Muscle layer of duodenum (tissue), 2 donors: Measurements from ENCODE around the gene MRTFB.

Source experiments
- H3K27ac ChIP-seq: one replicate; pipeline ENCODE4 v1.7.0; 2013; ENCODE audit warnings: mild to moderate bottlenecking, low read length
- H3K27me3 ChIP-seq: one replicate; pipeline ENCODE4 v1.7.0; 2013; ENCODE audit warnings: low read depth, mild to moderate bottlenecking, control low read depth, low read length
- H3K36me3 ChIP-seq, 2 donors: one replicate each; pipeline ENCODE4 v1.7.0; 2013; ENCODE audit warnings: low read length in 2 of 2, control low read depth in 1 of 2, mild to moderate bottlenecking in 1 of 2; ENCODE audit not compliant: insufficient read depth in 2 of 2, control insufficient read depth in 1 of 2
- H3K4me1 ChIP-seq, 2 donors: one replicate each; pipeline ENCODE4 v1.7.0; 2013; ENCODE audit warnings: low read length in 2 of 2, mild to moderate bottlenecking in 2 of 2, control low read depth in 1 of 2, moderate library complexity in 1 of 2; ENCODE audit not compliant: insufficient read depth in 2 of 2, control insufficient read depth in 1 of 2
- H3K4me3 ChIP-seq, 2 donors: one replicate each; pipeline ENCODE4 v1.7.0; 2013; ENCODE audit warnings: low read length in 2 of 2, low read depth in 1 of 2, mild to moderate bottlenecking in 1 of 2
- H3K9me3 ChIP-seq, 2 donors: one replicate each; pipeline ENCODE4 v1.7.0; 2013; ENCODE audit warnings: low read length in 2 of 2, control low read depth in 1 of 2, mild to moderate bottlenecking in 1 of 2; ENCODE audit not compliant: control insufficient read depth in 1 of 2
- donor health status: healthy.

MRTFB gene

DNA sequence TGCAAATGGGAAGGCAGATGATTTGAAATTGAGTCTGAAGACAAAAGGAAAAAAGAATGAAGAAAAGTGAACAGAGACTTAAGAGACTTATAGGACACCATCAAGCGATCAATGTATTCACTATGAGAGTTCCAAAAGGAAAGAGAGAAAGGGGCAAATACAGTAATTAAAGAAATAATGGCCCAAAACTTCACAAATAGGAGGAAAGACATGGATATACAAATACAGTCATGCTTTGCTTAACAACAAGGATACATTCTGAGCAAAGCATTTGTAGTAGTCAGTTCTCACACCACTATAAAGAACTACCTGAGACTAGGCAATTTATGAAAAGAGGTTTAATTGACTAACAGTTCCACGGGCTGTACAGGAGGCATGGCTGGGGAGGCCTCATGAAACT, 152.5 kb downstream of the MRTFB start:
- Histone ChIP-seq H3K36me3 (peaks cover 18 to 45% of the 10 kb centered on the region in 2 donors), H3K4me3 (no peak overlapping the region), H3K4me1 (no peaks in the 10 kb centered on the region), H3K27me3 (no peaks in the 10 kb centered on the region), H3K27ac (no peak overlapping the region), H3K9me3 (no peaks in the 10 kb centered on the region)

DNA sequence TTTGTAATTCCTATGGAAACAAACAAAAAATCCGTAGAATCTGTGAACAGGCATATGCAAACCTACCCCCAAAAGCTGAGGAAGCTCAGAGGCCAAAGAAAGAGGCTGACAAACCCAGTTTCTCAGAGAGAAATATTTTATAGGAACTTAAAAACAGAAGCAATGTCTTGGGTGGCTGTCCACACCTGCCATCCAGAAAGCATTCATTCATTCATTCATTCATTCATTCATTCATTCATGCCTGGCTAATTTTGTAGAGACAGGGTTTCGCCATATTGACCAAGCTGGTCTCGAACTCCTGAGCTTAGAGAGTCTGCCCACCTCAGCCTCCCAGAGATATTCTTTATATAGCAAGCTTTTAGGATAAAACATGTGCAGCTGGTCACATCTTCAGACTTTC, 154.3 kb downstream of the MRTFB start:
- Histone ChIP-seq H3K27ac (no peak overlapping the region), H3K4me3 (no peak overlapping the region), H3K36me3 (peaks cover 4 to 27% of the 10 kb centered on the region in 2 donors), H3K4me1 (no peaks in the 10 kb centered on the region), H3K27me3 (no peaks in the 10 kb centered on the region), H3K9me3 (no peaks in the 10 kb centered on the region)

DNA sequence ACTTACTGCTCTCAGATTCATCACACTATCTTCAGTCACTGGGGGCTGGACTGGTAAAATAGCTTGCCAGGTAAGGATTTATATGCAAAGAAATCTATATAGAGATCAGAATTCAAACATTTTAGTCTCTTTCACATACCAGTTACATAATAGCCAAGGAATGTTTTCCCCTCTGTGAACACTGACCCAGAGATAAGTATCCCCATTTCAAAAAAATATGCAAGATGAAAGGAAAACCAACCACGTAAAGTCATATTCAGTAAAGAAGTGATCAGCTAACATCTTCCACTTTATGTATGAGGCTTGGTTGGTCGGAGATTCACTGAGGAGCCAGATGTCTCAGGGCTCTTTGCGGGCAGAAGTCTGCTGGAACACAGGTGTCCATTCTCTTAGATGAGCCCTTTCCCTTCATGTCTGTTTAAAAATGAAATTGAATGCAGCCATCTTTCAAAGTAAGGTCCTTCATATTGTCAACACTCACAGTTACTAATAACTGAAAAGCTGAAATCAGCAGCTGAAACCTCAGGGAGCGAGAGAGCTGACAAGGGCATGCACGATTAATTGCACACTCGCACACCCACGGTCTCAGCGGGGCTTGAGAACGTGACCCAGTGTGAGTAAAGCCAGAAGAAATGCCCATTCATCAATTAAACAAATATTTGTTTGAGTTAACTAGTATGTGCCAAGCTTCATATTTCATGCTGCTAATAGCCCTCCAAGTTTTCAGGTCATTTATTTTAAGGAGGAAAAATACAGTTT, 161.2 kb downstream of the MRTFB start:
- Histone ChIP-seq H3K4me3 (no peak overlapping the region), H3K27ac (no peak overlapping the region), H3K36me3 (peaks cover 8 to 19% of the 10 kb centered on the region in 2 donors), H3K9me3 (no peaks in the 10 kb centered on the region), H3K4me1 (peaks cover 0 to 10% of the 10 kb centered on the region in 2 donors), H3K27me3 (no peaks in the 10 kb centered on the region)

DNA sequence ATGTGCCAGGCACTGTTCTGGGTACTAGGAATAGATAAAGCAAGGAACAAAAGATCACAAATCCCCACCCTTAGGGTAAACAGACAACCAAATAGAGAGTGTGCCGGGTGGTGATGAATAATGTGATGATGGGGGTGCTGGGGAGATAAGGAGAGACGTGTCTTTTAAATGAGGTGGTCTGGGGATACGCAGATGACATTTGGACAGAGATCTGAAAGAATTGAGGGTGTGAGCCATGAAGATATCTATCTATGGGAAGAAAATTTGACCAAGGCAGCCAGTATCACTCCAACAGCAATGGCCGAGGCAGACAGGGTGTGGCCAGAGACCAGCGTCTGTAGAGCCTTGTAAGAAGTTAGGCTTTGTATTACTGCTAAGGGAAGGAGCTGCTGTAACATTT, 165.3 kb downstream of the MRTFB start:
- H3K27ac ChIP-seq, result no peak overlapping the region
- H3K4me1 ChIP-seq, result peaks cover 0 to 10% of the 10 kb centered on the region in 2 donors
- H3K4me3 ChIP-seq, result no peak overlapping the region
- no peaks in the 10 kb centered on the region for H3K9me3 ChIP-seq
- no peaks in the 10 kb centered on the region for H3K27me3 ChIP-seq
- peaks cover 18 to 38% of the 10 kb centered on the region in 2 donors for H3K36me3 ChIP-seq

DNA sequence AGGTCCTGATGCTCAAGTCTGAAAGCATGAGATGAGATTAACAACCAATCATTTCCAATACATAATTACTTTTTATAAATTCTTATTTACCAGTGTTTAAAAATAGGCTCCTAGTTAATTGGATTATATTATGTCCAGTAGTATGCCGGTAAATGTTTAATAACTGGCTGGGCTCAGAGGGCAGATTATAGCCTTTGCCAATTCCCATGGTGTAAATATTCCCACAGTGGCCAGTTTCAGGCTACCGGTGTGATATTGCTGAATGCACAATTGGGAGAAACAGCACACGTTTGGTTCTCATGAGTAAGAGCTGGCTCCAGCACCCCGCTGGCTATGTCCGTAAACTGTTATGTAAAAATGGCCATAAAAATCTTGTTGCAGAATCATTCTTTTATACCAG, 167.6 kb downstream of the MRTFB start:
- Histone ChIP-seq H3K9me3 (no peaks in the 10 kb centered on the region), H3K4me1 (no peaks in the 10 kb centered on the region), H3K27ac (no peak overlapping the region), H3K36me3 (peaks cover 17 to 49% of the 10 kb centered on the region in 2 donors), H3K27me3 (no peaks in the 10 kb centered on the region), H3K4me3 (no peak overlapping the region)

DNA sequence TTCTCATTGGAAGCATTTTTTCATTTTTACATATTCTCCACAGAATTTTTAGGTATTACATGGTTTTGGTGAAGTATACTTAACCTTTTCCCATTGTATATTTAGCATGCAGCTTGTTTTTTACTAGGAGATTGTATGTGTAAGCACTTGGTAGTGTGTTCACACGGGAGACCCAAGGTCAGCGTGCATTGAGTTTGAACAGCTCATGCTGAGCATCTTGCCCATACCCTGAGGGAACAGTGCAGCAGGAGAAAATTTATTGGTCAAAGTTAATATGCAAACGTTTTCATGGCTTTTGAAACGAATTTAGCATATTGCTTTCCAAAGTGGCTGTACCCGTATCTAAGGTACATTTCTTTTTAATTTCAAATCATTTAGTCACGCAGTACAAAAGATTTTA, 168.7 kb downstream of the MRTFB start:
- no peak overlapping the region for H3K4me3 ChIP-seq
- H3K4me1 ChIP-seq, result no peaks in the 10 kb centered on the region
- no peaks in the 10 kb centered on the region for H3K27me3 ChIP-seq
- H3K9me3 ChIP-seq, result no peaks in the 10 kb centered on the region
- H3K27ac ChIP-seq, result no peak overlapping the region
- peaks cover 10 to 42% of the 10 kb centered on the region in 2 donors for H3K36me3 ChIP-seq

DNA sequence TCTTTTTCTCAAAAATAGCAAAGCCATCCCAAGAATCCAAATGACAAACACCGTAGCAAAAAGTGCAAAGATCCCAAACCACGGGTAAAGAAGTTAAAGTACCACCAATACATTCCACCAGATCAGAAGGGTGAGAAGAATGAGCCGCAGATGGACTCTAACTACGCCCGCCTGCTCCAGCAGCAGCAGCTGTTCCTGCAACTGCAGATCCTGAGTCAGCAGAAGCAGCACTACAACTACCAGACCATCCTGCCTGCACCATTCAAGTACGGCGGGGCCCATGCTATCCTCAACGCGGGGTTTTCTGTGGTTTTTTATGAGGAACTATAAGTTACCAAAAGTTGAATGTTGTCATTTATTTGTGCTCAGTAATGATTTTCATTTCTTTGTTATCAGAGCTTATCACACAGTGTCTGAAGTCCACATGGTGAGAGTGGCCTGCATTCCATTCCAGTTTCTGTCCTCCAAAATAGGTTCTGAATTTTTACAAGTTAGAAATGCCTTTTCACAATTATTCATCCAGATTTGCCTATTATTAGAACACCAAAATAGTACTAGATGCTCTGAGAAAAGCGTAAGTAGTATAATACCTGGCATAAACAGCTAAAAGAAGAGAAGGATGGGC, 169.2 kb downstream of the MRTFB start:
- Histone ChIP-seq H3K27ac (no peak overlapping the region), H3K4me3 (no peak overlapping the region), H3K9me3 (no peaks in the 10 kb centered on the region), H3K4me1 (no peaks in the 10 kb centered on the region), H3K27me3 (no peaks in the 10 kb centered on the region), H3K36me3 (peaks cover 15 to 37% of the 10 kb centered on the region in 2 donors)

DNA sequence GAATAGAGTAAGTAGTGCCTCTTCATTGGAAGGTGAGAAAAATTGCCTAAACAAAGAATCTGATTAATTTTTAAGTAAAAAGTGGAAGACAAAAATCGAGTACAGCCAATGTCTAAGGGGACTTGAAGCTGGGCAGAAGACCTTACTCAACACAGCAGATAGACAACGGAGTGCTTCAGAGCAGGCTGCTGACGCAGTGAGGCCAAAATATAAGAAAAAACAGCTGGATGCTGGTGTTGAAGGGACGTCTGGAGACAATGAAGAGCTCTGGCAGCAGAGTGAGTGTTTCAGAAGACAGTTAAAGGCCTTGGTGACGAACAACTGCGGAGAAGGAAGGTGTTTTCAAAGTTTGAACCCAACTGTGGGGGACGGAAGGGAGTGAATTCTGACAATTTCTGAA, 169.8 kb downstream of the MRTFB start:
- Histone ChIP-seq H3K4me1 (no peaks in the 10 kb centered on the region), H3K36me3 (peaks cover 19 to 37% of the 10 kb centered on the region in 2 donors), H3K9me3 (no peaks in the 10 kb centered on the region), H3K4me3 (no peak overlapping the region), H3K27ac (no peak overlapping the region), H3K27me3 (no peaks in the 10 kb centered on the region)

DNA sequence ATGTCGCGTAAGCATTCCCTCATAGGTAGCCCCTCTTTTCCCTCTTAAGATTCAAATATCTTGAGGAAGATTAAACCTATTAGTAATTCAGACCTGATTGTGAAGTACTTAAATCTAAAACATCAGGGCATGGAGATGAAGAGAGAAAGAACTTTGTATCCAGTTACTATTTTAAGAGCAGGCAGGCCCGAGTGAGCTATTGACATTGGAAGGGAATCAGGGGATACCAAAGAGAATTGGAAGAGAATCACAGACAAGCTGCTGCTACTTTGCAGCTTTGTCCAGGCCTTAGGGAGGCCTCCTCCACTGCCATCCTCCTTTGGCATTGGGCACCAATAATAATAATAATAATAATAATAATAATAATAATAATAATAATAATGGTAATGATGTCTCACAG, 170.5 kb downstream of the MRTFB start:
- peaks cover 26 to 44% of the 10 kb centered on the region in 2 donors for H3K36me3 ChIP-seq

DNA sequence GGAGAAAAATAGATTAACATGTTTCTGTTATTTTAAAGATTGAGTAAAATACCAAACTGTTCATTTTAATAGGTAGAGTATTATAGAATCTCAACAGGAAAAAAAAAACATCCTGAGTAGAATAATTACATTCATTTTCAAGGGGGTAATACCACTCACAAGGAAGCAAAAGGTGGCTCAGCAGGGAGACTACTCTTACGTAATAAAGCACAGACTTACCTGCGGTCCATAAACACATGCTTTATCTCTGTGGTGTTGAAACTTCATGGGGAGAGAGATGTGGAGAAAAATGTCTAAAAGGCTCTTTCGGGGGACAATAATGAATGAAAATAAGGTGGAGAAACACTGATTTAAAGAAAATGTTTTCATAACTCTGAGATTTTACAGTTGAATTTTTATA, 171.7 kb downstream of the MRTFB start:
- H3K36me3 ChIP-seq, result peaks cover 37 to 52% of the 10 kb centered on the region in 2 donors
- H3K27ac ChIP-seq, result no peak overlapping the region
- H3K27me3 ChIP-seq, result no peaks in the 10 kb centered on the region
- no peaks in the 10 kb centered on the region for H3K9me3 ChIP-seq
- no peaks in the 10 kb centered on the region for H3K4me1 ChIP-seq
- H3K4me3 ChIP-seq, result no peak overlapping the region

More for the DNA sequence above, 170.5 kb downstream of the MRTFB start:
- Histone ChIP-seq H3K27me3 (no peaks in the 10 kb centered on the region), H3K4me3 (no peak overlapping the region), H3K9me3 (no peaks in the 10 kb centered on the region), H3K4me1 (no peaks in the 10 kb centered on the region), H3K27ac (no peak overlapping the region)

DNA sequence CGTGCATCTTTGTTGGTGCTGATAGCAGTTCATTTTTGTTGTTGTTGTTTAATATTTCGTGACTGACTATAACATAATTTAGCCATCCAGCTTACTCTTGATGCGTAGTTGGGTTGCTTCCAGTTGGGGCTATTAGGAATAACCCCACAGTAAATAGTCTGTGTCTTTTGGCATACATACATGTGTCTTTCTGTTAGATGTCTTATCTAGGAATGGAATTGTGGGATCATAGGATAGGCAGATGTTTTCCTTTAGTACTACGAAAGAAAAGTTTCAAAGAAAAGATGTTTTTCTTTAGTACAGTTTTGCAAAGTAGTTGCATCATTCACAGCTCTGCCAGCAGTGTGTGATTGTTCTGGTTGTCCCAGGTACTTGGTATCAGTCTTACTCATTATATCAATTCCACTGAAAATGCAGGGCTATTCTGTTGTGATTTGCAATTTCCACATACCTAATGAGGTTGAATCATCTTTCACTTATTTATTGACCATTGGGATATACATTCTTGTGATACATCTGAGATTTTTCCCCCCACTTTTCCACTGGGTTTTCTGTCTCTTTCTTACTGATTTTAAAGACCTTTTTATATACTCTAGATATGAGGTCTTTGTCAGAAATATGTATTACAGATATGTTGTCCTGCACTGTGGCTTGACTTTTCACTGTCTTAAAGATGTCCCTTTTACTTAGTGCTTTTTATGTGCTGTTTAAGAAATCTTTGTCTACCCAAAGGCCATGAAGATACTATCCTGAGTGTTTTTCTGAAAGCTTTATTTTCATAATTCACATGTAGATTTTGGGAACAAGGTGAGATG, 173.3 kb downstream of the MRTFB start:
- no peaks in the 10 kb centered on the region for H3K9me3 ChIP-seq
- H3K27me3 ChIP-seq, result no peaks in the 10 kb centered on the region
- H3K27ac ChIP-seq, result no peak overlapping the region
- H3K4me1 ChIP-seq, result no peaks in the 10 kb centered on the region
- peaks cover 44 to 56% of the 10 kb centered on the region in 2 donors for H3K36me3 ChIP-seq
- H3K4me3 ChIP-seq, result no peak overlapping the region
